LNCaP clone FGC (cell line): Measurements from ENCODE around the gene GGTLC1.

Source experiments
- DNase-seq: peaks from one replicate; pipeline ENCODE4 v3.0.0-alpha.2; 2011; ENCODE audit warnings: low read depth
- H3K4me3 ChIP-seq: 2 replicates; pipeline ENCODE4 v1.5.1; 2011; ENCODE audit warnings: mild to moderate bottlenecking, low read depth, low read length, control low read depth
- TF ChIP-seq, protein P1 (sequence below): IDR thresholded peaks from 2 replicates; pipeline ENCODE4 v1.5.1; 2012; ENCODE audit warnings: mild to moderate bottlenecking; ENCODE audit not compliant: control insufficient read depth, insufficient read depth; ENCODE audit errors: extremely low read depth

Gene GGTLC1

DNA sequence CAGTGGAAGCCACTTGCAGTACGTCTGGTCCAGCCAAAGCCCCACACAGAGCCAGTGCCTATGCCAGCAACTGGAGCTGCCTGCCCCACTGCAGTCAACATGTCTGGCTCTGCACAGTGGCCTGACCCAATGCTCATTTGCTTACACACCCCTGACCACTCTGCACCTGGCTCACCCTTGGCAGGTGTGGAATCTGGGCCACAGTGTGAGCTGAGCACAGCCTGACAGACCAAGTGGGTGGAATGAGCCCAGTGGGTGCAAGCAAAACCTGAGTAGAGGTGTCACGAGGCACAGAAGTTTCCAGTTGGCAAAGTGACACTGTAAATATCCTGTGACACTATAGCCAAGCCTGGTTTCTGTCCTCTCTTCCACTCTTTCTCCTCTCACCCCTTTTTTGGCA, 49.5 kb downstream of the GGTLC1 start:
- H3K4me3 ChIP-seq: no peak overlapping the region
- DNase-seq: no peak
- TF ChIP-seq, protein P1, sequence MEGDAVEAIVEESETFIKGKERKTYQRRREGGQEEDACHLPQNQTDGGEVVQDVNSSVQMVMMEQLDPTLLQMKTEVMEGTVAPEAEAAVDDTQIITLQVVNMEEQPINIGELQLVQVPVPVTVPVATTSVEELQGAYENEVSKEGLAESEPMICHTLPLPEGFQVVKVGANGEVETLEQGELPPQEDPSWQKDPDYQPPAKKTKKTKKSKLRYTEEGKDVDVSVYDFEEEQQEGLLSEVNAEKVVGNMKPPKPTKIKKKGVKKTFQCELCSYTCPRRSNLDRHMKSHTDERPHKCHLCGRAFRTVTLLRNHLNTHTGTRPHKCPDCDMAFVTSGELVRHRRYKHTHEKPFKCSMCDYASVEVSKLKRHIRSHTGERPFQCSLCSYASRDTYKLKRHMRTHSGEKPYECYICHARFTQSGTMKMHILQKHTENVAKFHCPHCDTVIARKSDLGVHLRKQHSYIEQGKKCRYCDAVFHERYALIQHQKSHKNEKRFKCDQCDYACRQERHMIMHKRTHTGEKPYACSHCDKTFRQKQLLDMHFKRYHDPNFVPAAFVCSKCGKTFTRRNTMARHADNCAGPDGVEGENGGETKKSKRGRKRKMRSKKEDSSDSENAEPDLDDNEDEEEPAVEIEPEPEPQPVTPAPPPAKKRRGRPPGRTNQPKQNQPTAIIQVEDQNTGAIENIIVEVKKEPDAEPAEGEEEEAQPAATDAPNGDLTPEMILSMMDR: no peak

DNA sequence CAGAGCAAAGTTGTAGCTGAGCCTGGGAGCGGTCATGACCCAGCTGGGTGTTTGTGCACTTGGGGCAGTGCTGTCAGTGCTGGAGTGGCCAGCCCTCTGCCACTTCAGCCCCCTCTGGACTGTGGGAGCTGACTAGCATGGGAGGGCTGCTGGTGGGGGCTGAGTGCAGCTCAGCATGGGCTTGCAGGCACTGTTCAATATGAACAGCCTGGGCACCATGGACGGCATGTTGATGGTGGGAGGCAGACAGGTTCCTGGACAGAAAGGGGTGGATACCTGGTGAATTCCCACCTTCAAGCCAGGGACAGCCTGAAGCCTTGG, 50.5 kb downstream of the GGTLC1 start:
- no peak overlapping the region for H3K4me3 ChIP-seq
- TF ChIP-seq, protein P1: no peak
- DNase-seq: no peak

GRCh38 chr20:23937303-23938117, 51.1 kb downstream of the GGTLC1 start:
- DNase-seq: peak; percentile 21
- no peak overlapping the region for H3K4me3 ChIP-seq
- TF ChIP-seq, protein P1: peak; percentile 93
